ENCODE data around the gene ACSS1.

- no peak for TF ChIP-seq BHLHE40 (IDR thresholded peaks at IDR 0.05; ENCODE audit: borderline replicate concordance)
- TF ChIP-seq FOXM1 (IDR thresholded peaks at IDR 0.05; ENCODE audit: borderline replicate concordance) = no peak
Observed at GRCh38 chr20:24970754-24971153, 87.2 kb downstream of the ACSS1 start.

Data from HEK293T (cell line).